ENCODE results near the gene NKAIN2.
"Not testable (repeated sequence)": the region's sequence is repeated elsewhere in the genome, so short reads cannot be mapped to it uniquely, and the experiment has no call there.

NKAIN2 gene

GRCh38 chr6:124356276-124356810 is 552.7 kb downstream of the NKAIN2 start:
- DNase-seq = no peak

GRCh38 chr6:124356811-124357210 is 553.1 kb downstream of the NKAIN2 start:
- no peak for DNase-seq

- DNase-seq = no peak
Observed at GRCh38 chr6:124368131-124368530, 564.5 kb downstream of the NKAIN2 start.

- DNase-seq = no peak
Observed at GRCh38 chr6:124371974-124372475, 568.4 kb downstream of the NKAIN2 start.

- no peak for DNase-seq
Observed at GRCh38 chr6:124373386-124373785, 569.7 kb downstream of the NKAIN2 start.

GRCh38 chr6:124389127-124389526 is 585.5 kb downstream of the NKAIN2 start:
- DNase-seq = no peak

GRCh38 chr6:124393536-124393935 is 589.9 kb downstream of the NKAIN2 start:
- no peak for DNase-seq

- no peak for DNase-seq
Observed at GRCh38 chr6:124396361-124396760, 592.7 kb downstream of the NKAIN2 start.

- DNase-seq = no peak
Observed at GRCh38 chr6:124400261-124400999, 596.8 kb downstream of the NKAIN2 start.

- not testable (repeated sequence) for DNase-seq
Observed at GRCh38 chr6:124410425-124410824, 606.8 kb downstream of the NKAIN2 start.

GRCh38 chr6:124412657-124413056 is 609.0 kb downstream of the NKAIN2 start:
- DNase-seq = not testable (repeated sequence)

GRCh38 chr6:124420116-124420840 is 616.6 kb downstream of the NKAIN2 start:
- no peak for DNase-seq

GRCh38 chr6:124423621-124424020 is 620.0 kb downstream of the NKAIN2 start:
- DNase-seq = no peak

- DNase-seq = no peak
Observed at GRCh38 chr6:124430740-124431318, 627.2 kb downstream of the NKAIN2 start.

GRCh38 chr6:124432620-124433019 is 629.0 kb downstream of the NKAIN2 start:
- no peak for DNase-seq

- no peak for DNase-seq
Observed at GRCh38 chr6:124433387-124434160, 629.9 kb downstream of the NKAIN2 start.

GRCh38 chr6:124434421-124434820 is 630.8 kb downstream of the NKAIN2 start:
- no peak for DNase-seq

- no peak for DNase-seq
Observed at GRCh38 chr6:124436803-124437202, 633.1 kb downstream of the NKAIN2 start.

- DNase-seq = no peak
Observed at GRCh38 chr6:124438546-124439065, 634.9 kb downstream of the NKAIN2 start.

GRCh38 chr6:124441450-124441849 is 637.8 kb downstream of the NKAIN2 start:
- no peak for DNase-seq

GRCh38 chr6:124443541-124443940 is 639.9 kb downstream of the NKAIN2 start:
- DNase-seq = no peak

GRCh38 chr6:124445581-124445980 is 641.9 kb downstream of the NKAIN2 start:
- DNase-seq = no peak

All from RPMI8226 (cell line).